ENCODE data around the gene NOXA1. TPM values are rescaled to one million over a fixed set of nuclear protein-coding genes. Genes with fewer than 3 reads are reported as not detected.
"Not testable (repeated sequence)": the region's sequence is repeated elsewhere in the genome, so short reads cannot be mapped to it uniquely, and the experiment has no call there.

Gene NOXA1
- total RNA-seq, 1 donor, result not detected

DNA sequence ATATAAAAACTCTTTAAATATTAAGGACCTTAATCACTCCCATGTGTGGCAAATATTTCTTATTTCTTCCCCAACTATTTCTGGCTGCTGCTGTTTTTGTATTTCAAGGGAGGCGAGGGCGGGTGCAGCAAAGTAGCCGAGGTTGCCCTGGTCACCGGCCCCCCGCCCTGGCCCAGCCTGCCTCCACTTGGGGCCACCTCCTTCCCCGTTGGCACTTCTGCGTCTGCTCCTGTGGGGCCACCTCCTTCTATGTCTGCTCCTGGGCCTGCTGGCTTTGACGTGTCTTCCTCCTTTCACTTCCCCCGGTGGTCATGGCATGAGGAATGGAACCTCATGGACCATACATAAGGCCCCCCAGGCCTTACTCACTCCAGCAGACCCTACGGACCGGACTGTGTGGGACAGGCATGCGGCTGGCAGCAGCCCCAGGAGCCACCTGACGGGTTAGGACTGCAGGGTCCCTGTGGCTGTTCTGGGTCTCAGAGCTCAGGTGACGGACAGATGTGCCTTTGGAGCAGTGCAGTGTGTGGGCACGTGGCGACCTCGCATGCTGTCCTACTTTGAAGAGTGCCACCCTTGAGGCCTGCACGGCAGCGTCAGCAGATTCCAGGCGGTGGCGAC is 23.8 kb downstream of the NOXA1 start:
- H3K4me3 ChIP-seq (ENCODE audit: low read depth, low read length), result no peak overlapping the region
- TF ChIP-seq, protein P1, sequence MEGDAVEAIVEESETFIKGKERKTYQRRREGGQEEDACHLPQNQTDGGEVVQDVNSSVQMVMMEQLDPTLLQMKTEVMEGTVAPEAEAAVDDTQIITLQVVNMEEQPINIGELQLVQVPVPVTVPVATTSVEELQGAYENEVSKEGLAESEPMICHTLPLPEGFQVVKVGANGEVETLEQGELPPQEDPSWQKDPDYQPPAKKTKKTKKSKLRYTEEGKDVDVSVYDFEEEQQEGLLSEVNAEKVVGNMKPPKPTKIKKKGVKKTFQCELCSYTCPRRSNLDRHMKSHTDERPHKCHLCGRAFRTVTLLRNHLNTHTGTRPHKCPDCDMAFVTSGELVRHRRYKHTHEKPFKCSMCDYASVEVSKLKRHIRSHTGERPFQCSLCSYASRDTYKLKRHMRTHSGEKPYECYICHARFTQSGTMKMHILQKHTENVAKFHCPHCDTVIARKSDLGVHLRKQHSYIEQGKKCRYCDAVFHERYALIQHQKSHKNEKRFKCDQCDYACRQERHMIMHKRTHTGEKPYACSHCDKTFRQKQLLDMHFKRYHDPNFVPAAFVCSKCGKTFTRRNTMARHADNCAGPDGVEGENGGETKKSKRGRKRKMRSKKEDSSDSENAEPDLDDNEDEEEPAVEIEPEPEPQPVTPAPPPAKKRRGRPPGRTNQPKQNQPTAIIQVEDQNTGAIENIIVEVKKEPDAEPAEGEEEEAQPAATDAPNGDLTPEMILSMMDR (IDR thresholded peaks at IDR 0.05; ENCODE audit: insufficient read depth, low read depth, low read length), result no peak
- no peak for DNase-seq (ENCODE audit: low read depth)

DNA sequence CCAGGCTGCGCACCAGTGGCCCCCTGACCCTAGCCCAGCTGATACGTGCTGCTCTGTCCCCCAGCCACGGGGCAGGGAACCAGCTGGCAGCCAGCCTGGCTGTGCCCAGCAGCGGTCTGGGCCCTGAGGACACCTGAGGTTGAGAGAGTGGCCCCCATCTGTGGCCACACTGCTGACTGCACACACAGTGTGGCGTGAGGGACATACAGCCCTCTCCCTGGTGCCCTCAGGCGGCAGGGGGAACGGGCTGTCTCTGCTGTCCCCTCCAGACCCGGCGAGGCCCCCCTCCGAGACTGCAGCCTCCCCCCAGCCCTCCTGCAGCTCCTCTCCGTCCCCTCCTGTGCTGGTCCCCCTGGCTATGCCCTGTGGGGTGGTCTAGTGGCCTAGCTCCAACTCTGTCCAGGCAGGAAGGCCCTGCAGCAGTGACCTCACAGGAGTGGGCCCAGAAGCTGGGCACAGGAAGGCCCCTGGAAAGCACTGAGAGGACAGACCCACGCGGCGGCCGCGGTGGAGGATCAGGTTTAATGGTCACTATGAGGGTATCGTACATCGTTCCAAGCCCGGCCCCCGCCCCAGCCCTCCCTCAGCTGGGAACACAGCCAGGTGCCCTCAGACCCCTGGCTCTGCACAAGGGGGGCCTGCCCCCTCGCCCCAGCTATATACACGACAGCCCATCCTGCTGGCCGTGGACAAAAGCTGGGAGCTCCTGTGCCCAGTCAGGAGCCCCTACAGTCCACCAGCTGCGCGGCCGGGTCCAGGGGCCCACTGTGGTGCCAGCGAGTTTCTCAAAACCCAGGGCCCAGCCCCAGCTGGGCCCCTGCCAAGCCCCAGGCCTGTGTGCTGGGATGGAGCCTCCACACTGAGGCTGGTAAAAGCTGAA is 24.8 kb downstream of the NOXA1 start:
- no peak for DNase-seq (ENCODE audit: low read depth)
- no peak overlapping the region for H3K4me3 ChIP-seq (ENCODE audit: low read depth, low read length)
- TF ChIP-seq, protein P1 (IDR thresholded peaks at IDR 0.05; ENCODE audit: insufficient read depth, low read depth, low read length), result no peak

DNA sequence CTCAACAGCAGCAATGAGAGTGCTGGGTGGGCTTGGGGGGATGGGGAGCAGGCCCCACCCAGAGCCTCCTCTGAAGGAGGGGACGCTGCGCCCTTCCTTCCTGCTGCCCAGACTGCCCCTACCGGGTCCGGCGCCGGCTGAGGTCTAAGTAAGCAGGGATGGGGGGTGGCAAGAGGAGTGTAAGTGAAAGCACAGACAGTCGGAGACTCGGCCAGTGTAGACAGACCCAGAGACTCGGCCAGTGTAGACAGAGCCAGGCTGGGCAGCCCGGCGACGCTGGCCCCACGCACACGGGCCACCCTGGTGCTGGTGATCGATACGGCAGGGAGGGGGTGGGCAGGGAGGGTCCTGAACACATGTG is 25.4 kb downstream of the NOXA1 start:
- no peak overlapping the region for H3K4me3 ChIP-seq (ENCODE audit: low read depth, low read length)
- DNase-seq (ENCODE audit: low read depth), result no peak
- TF ChIP-seq, protein P1 (IDR thresholded peaks at IDR 0.05; ENCODE audit: insufficient read depth, low read depth, low read length), result no peak

DNA sequence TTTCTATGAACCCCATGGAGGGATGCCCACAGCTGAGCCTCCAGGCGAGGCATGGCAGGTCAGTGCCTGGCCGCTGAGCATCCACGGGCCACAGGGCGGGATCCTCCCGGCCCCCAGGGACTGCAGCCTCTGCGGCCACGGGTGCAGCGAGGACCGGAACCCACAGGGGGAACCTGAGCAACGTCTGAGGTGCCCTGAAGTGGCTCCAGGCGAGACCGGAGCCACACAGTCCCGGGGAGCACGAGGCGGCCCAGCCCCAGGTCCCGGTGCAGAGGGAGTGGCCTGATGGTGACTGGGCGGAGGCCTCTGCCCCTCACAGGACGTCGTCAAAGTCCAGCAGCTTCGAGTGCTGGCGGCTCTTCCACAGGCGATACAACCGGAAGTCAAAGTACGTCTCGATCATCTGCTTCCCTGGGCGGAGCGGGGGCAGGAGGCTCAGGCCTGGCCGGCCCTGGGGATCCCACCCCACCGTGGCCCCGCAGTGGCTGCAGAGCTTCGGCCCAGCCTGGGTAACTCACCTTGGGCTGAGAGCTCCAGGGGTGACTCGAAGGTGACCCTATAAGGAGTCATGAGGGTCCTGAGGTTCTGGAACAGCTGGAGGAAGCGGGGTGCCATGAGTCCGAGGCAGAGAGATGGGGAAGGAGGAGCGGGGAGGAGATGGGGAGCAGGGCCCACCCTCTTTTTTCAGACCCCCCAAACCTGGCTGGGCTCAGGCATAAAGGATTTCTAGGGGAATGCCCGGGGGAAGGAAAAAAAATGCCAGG is 26.1 kb downstream of the NOXA1 start:
- TF ChIP-seq, protein P1 (IDR thresholded peaks at IDR 0.05; ENCODE audit: insufficient read depth, low read depth, low read length), result no peak
- DNase-seq (ENCODE audit: low read depth), result no peak
- no peak overlapping the region for H3K4me3 ChIP-seq (ENCODE audit: low read depth, low read length)

DNA sequence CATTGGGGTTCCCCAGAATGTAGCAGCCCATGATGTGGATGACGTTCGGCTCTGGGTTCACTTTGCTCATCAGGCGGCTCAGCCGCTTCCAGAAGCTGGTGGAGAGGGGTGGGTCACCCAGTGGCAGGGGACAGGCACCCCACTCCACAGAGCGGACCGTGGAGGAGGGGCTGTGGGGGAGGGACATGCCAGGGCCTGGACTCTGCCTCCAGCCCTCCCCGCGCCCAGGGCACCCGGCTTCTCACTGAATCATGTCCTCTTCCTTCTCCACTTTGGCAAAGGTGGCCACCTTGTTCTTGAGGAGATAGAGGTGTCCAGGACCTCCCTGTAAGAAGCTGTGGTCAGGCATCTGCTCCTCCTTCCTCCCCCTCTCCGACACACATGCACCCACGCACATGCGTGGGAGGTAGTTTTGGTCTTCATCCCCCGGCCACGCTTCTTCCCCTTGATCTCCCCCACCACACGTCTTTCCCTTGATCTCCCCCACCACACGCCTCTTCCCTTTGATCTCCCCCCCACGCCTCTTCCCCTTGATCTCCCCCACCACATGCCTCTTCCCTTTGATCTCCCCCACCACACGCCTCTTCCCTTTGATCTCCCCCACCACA is 26.8 kb downstream of the NOXA1 start:
- no peak for DNase-seq (ENCODE audit: low read depth)
- TF ChIP-seq, protein P1 (IDR thresholded peaks at IDR 0.05; ENCODE audit: insufficient read depth, low read depth, low read length), result no peak
- H3K4me3 ChIP-seq (ENCODE audit: low read depth, low read length), result no peak overlapping the region

DNA sequence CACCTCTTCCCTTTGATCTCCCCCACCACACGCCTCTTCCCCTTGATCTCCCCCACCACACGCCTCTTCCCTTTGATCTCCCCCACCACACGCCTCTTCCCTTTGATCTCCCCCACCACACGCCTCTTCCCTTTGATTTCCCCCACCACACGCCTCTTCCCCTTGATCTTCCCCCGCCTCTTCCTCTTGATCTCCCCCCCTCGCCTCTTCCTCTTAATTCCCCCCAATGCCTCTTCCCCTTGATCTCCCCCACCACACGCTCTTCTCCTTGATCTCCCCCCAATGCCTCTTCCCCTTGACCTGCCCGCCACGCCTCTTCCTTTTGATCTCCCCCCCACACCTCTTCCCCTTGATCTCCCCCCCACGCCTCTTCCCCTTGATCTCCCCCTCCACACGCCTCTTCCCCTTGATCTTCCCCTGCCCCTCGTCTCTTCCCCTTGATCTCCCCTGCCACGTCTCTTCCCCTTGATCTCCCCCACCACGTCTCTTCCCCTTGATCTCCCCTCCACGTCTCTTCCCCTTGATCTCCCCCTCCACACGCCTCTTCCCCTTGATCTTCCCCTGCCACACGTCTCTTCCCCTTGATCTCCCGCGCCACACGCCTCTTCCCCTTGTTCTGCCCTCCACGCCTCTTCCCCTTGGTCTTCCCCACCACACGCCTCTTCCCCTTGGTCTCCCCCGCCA is 27.5 kb downstream of the NOXA1 start:
- not testable (repeated sequence) for H3K4me3 ChIP-seq (ENCODE audit: low read depth, low read length); DNase-seq (ENCODE audit: low read depth)

DNA sequence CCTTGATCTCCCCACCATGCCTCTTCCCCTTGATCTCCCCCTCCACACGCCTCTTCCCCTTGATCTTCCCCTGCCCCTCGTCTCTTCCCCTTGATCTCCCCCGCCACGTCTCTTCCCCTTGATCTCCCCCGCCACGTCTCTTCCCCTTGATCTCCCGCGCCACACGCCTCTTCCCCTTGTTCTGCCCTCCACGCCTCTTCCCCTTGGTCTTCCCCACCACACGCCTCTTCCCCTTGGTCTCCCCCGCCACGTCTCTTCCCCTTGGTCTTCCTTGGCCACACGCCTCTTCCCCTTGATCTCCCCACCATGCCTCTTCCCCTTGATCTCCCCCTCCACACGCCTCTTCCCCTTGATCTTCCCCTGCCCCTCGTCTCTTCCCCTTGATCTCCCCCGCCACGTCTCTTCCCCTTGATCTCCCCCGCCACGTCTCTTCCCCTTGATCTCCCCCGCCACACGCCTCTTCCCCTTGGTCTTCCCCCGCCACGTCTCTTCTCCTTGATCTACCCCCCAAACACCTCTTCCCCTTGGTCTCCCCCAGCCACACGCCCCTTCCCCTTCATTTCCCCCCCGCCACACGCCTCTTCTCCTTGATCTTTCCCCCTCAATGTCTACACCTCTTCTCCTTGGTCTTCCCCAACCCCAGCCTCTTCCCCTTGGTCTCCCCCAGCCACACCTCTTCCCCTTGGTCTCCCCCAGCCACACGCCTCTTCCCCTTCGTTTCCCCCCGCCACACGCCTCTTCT is 28.2 kb downstream of the NOXA1 start:
- DNase-seq (ENCODE audit: low read depth); H3K4me3 ChIP-seq (ENCODE audit: low read depth, low read length): not testable (repeated sequence)

Measured in fibroblast of villous mesenchyme (primary cell).